GM18505 (cell line): ENCODE results near the gene KTI12.
"Not testable (repeated sequence)": the region's sequence is repeated elsewhere in the genome, so short reads cannot be mapped to it uniquely, and the experiment has no call there.

Experiments
- ATAC-seq: cut with Tn5 transposase; IDR thresholded peaks from one replicate; pipeline ENCODE4 v1.9.1; 2021; ENCODE audit not compliant: unreplicated experiment
- POLR2A ChIP-seq: IDR thresholded peaks from 4 replicates; pipeline ENCODE4 v1.6.1; 2011; ENCODE audit warnings: borderline replicate concordance; ENCODE audit not compliant: insufficient read depth, insufficient read length; ENCODE audit errors: extremely low read depth

The KTI12 gene

DNA sequence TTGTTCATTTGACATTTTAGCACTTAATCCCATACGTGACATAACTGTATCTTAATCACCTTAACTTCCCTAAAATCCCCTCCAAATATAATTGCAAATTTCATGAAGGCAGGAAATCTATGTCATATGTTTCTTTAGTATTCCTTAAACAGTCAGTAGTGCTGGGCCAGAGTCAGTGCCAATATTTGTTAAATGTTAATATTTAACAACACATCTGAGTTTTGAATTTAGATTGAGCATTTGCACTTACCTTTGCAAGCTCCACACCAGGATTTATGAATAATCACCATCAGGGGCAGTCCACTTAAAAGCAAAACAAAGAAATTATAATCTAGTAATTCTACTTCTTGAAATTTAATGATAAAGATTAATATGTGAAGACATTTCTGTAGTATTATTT is 5.3 kb downstream of the KTI12 start:
- TF ChIP-seq POLR2A, result no peak
- no peak for ATAC-seq

DNA sequence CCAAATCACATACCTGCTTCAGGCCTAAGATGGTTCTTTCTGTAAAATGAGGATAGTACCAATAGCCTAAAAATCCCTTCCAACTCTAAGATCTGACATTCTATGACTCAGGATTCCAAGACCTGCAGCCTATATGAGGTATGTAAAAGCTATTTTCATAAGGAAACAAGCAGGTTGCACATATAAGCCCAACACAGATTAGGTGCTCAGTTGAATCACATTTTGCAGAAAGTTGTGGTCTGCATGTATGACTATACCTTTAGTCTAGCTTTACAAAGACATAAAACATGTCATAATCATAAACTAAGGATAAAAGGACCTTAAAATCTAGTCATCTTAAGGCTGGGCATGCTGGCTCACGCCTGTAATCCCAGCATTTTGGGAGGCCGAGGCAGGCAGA is 7.3 kb downstream of the KTI12 start:
- TF ChIP-seq POLR2A, result no peak
- ATAC-seq, result no peak

DNA sequence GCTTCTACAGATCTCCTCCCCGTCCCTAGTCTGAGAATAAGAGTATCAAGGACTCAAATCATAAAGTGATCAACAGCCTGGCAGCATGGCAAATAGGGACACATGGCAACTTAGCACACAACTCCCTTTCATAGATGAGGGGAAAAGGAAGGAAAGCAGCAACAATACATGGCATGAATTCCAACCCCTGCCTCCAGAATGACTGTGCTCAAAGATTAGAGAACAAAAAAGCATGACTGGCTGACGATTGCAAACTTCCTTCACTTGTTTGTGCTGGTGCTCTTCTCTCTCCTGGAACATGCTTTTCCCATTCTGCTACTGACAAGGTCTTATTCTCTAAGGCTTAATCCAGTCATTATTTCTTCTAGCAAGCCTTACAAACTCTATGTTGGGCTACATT is 11.5 kb downstream of the KTI12 start:
- ATAC-seq, result no peak
- no peak for TF ChIP-seq POLR2A

GRCh38 chr1:52008071-52008809 is 25.4 kb downstream of the KTI12 start:
- TF ChIP-seq POLR2A, result no peak
- no peak for ATAC-seq

DNA sequence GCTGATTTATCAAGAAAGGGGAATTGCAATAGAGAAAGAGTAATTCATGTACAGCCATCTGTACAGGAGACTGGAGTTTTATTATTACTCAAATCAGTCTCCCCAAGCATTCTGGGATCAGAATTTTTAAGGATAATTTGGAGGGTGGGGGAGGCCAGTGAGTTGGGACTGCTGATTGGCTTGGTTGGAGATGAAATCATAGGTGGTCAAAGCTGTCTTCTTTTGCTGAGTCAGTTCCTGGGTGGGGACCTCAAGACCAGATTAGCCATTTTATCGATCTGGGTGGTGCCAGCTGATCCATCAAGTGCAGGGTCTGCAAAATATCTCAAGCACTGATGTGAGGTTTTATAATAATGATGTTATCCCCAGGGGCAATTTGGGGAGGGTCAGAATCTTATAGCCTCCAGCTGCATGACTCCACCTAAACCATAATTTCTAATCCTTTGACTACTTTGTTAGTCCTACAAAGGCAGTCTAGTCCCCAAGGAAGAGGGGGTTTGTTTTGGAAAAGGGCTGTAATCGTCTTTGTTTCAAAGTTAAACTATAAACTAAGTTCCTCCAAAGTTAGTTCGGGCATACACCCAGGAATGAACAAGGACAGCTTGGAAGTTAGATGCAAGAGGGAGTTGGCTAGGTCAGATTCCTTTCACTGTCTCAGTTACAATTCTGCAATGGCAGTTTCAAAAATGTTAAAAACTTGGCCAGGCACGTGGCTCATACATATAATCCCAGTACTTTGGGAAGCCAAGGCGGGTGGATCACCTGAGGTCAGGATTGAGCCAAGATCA is 26.2 kb downstream of the KTI12 start:
- ATAC-seq, result no peak
- no peak for TF ChIP-seq POLR2A

- ATAC-seq, result not testable (repeated sequence)
Observed at GRCh38 chr1:52006081-52006553, 27.5 kb downstream of the KTI12 start.

GRCh38 chr1:52005548-52005947 is 28.1 kb downstream of the KTI12 start:
- not testable (repeated sequence) for ATAC-seq

DNA sequence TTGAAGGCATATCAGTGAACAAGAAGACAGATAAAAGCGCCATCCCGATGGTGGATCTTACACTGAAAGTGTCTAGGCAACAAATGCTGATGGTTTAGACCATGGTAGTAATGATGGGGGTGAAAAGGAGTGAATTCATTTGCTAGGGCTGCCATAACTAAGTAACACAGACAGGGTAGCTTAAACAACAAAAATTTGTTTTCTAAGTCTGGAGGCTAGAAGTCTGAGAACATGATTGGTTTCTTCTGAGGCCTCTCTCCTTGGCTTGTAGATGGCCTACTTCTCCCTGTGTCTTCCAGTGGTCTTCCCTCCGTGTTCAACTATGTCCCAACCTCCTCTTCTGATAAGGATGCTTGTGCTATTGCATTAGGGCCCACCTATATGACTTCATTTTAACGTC is 29.7 kb downstream of the KTI12 start:
- no peak for TF ChIP-seq POLR2A
- ATAC-seq, result no peak

DNA sequence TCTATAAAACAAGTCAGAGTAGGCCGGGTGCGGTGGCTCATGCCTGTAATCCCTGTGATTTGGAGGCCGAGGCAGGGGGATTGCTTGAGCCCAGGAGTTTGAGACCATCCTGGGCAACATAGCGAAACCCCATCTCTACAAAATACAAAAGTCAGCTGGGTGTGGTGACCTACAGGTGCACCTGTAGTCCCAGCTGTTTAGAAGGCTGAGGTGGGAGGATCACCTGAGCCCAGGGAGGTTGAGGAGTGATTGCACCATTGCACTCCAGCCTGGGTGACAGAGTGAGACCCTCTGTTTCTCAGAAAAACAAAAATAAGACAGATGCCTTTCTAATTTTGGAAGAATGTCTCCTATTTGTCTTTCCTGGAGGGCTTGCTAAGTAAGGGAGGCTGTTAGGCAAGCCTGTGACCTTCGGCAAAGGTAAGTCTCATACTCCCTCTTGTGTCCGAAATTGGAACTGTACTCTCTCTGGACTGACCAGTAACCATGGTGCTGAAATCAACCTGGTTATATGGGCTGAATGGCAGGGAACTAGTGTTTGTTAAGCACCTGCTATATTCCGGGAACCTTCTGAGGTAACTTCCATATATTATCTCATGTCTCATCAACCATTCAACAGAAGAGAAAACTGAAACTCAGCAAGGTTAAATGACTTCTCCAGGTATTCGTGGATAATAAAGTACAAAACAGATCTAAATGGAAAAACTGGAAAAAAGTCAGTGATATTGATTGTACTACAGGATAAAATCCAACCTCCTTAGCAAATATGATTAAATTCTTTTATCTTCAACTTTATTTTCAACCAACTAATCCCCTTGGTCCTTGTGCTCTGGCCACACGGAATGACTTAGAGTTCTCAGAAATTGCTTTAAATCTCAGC is 31.3 kb downstream of the KTI12 start:
- ATAC-seq, result no peak
- no peak for TF ChIP-seq POLR2A

DNA sequence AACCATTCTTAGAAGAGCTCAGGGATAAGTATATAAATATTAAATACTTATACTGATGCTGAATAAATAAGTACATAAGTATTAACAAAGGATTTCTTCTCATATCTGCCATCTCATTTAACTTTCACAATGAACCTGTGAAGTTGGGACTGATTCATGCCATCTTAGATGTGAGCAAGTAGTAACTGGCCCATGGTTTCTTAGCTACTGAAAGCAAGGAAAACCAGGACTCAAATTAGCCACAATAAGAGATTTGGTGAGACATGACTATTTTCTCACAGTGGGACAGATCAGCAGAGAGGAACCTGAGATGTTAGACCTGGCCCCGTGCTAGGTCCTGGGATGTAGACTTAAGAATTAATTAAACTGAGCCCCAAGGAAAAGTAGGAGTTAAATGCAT is 34.9 kb downstream of the KTI12 start:
- no peak for ATAC-seq
- no peak for TF ChIP-seq POLR2A

DNA sequence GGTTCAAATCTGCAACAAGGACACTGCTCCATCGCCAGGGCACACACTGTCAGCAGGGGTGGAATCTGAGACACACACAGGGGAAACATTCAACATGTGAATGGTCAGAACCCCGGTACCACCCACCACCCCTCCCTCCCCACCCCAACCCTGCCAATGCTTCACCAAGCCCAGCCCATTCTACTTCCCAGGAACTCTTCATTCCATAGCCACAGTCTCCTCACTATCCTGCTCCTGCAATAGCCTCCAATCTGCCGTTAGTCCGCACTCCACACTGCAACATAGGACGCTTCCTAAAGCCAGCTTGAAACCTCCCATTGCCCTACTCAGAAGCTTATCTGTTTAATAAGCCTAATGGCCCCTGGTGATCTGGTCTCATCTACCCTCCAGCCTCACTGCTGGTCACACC is 35.6 kb downstream of the KTI12 start:
- no peak for ATAC-seq

DNA sequence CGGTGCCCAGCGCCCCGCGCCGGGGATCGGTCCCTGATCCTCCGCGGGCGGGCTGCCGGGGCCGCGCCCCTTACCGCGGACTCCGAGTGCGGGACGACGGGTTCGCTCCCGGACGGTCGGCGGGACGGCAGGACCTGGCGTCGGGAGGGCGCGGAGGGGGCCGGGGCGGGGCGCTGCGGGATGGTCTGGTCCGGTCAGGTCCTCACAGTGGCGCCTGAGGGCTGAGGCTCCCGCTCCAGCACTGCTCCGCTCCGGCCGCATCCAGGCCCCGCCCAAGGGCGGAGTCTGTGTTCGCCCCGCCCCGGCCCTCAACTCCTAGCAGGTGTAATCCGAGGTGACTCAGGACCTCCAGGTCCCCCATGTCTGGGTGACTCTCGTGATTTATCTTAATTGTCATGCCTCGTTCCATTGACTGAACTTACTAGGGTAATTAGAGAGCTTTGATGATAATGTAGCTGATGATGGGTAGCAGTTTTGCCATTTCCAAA is 43.1 kb downstream of the KTI12 start, which contains the start of gene RAB3B:
TSS of gene RAB3B (minus strand) at position 223 of the 488 bp plus-strand sequence. CDS start 13,583 bp downstream, outside the sequence.
- no peak for TF ChIP-seq POLR2A
- ATAC-seq, result peak; percentile 92

More for the DNA sequence above, 35.6 kb downstream of the KTI12 start:
- TF ChIP-seq POLR2A, result no peak
